T47D (cell line): ENCODE data around the gene THPO.

Experiments
- DNase-seq, 2 experiments: peaks; one replicate each; pipeline versions ENCODE4 v3.0.0 to v3.0.0-alpha.2; 2011 to 2012; ENCODE audit warnings: low read depth in 1 of 2, low spot score in 1 of 2
- JUND ChIP-seq: IDR thresholded peaks from 2 replicates; pipeline ENCODE4 v1.6.1; 2012; ENCODE audit warnings: low read depth
- in situ Hi-C: cut with HindIII; loops from 2 replicates; pipeline ENCODE4 v1.10.0; 2016; ENCODE audit warnings: low sequenced_read_pairs, low pct_unique_long_range_greater_than_20kb

Gene THPO

DNA sequence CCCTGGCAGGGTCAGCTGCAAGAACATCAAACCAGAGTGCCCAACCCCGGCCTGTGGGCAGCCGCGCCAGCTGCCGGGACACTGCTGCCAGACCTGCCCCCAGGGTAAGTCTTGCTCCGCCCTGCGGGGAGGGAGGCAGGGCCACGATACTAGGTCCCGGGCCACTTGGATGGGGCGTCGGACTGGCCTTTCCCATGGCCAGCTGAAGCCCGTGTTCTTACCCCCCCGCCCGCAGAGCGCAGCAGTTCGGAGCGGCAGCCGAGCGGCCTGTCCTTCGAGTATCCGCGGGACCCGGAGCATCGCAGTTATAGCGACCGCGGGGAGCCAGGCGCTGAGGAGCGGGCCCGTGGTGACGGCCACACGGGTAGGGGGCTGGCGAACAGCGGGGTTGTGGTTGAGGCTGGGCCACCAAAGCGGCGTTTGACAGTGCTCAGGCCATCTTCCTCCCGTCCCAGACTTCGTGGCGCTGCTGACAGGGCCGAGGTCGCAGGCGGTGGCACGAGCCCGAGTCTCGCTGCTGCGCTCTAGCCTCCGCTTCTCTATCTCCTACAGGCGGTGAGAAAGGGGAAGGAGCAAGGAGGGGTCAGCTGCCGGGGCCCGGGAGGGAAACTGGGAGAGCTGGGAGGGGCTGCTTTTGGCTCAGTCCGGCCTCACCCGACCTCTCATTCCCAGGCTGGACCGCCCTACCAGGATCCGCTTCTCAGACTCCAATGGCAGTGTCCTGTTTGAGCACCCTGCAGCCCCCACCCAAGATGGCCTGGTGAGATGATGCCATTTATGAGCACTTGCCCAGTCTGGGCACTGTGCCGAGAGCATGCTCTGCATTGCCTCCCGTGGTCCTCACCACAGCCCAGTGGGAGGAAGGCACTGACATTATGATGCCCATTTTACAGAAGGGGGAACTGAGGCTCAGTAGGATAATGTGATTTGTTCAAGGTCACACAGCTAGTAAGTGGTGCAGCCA, 3.5 kb upstream of the THPO start:
- in situ Hi-C loops = no loop called here
- no peak for DNase-seq
- TF ChIP-seq JUND = no peak

DNA sequence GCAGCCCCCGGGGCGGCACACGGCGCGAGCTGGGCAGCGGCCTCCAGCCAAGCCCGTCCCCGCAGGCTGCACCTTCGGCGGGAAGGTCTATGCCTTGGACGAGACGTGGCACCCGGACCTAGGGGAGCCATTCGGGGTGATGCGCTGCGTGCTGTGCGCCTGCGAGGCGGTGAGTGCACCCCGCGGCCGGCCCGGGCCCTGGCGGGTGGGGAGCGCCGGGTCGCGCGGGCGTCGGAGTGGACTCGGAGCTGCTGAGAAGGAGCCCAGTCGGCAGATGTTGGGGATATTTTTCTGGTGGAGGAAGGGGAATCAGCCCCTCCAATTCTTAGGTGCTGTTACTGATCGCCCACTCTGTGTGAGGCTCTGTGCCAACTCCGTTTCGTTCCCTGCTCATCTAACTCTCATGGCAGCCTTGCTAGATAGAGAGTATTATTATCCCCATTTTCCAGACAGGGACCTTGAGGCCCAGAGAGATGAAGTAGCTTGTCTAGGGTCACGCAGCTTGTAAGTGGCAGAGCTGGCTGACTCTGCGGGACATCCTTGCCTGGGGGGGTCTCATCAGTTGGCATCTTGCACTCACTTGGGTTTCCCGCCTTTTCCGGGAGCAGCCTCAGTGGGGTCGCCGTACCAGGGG, 2.7 kb upstream of the THPO start:
- in situ Hi-C loops = no loop called here
- TF ChIP-seq JUND = no peak
- no peak for DNase-seq

DNA sequence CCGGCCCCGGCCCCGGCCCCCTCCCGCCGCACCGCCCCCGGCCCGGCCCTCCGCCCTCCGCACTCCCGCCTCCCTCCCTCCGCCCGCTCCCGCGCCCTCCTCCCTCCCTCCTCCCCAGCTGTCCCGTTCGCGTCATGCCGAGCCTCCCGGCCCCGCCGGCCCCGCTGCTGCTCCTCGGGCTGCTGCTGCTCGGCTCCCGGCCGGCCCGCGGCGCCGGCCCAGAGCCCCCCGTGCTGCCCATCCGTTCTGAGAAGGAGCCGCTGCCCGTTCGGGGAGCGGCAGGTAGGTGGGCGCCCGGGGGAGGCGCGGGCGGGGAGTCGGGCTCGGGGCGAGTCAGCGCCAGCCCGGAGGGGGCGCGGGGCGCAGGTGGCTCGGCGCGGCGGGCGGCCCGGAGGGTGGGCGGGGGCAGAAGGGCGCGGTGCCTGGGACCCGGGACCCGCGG, 2.2 kb upstream of the THPO start:
- DNase-seq = peak; percentile 74 to 98
- no peak for TF ChIP-seq JUND
- in situ Hi-C loops = no loop called here

DNA sequence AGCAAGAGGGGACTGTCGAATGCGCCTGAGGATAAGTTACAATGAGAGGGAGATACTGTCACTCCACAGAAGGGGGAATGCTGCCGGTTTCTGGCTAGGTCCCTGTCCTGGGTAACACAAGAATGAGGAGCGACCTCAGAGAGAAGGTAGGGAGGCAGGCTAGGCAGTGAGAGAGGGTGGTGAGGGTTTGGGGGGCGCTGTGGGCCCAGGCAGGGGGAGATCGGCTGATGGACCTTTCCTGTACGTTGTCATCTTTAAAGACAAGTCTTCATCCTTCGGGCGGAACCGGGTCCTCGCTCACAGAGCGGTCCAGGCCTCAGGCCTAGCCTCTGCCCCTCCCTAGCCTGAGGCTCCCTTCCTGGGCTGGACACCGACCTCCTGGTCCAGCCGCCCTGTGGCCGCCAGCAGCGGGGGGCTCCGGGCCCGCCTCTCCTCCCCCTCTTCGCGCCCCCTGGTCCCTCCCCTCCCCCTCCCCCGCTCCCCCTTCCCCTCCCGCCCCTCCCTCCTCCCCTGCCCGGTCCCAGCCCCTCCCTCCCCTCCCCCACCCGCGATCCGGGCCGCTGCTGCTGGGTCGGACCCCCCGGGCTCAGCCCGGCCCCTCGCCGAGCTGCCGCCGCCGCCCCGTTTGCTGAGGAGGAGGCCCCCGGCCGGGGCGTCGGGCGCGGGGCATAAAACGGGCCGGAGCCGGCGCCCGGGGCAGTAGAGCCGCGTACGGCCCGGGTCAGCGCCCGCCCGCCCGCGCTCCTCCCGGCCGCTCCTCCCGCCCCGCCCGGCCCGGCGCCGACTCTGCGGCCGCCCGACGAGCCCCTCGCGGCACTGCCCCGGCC, 1.6 kb upstream of the THPO start, which contains the start of gene CHRD:
CHRD (plus strand) TSS at position 697 of the 827 bp plus-strand sequence. CDS start 265 bp downstream, outside the sequence.
- no peak for TF ChIP-seq JUND
- in situ Hi-C loops = no loop called here
- DNase-seq = no peak

DNA sequence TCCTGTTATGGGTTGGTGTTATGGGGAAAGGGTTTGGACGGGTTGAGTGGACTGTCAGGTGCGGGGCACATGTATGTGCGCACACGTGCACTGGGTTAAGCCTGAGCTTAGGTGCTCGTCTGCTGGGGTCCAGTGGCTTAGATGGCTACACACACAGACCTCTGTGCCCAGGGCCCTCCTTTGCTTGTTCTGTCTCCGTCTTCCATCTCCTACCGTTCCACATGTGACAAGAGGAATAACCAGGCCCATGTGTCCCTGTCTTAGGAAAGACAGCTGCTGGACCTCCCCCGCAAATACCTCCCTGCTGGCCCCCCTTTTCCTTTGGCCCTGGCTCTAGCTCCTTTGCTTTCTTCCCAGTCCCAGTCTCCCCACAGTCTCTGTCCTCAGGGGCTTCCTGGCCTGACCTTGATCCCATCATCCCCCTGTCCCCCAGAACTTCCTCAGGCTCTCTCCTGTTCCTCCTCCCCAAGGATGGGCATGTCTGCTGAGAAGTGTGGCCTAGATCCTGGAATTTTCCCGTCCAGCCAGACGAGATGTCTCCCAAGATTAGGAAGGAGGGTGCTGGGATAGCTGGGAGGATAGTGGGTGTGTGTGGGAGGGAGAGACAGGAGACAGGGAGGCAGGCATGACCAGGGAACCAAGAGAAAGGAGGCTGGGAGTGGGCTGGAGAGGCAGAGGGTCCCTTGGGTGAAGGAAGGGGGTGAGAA, 797 bp upstream of the THPO start:
- DNase-seq = peak in 1 of 2 experiments; percentile 57
- in situ Hi-C loops = no loop called here
- no peak for TF ChIP-seq JUND

DNA sequence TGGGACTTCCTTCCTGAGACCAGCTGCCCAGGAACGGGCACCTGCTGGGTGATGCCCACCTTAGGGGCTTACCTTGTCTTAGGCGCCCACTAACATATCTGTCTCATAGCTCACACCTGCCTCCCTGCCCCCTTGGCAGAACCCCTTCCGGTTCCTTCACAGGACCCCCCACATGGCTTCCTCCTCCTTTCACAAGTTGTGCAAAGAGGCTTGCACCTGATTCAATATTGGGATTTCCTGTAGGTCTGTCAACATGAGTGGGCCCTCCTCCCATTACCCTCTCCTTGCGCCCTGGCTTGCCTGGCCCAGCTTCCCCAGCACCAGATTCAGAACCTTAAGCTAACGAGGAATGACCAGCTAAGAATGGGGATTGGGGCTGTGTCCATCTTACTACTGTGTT, 633 bp downstream of the THPO start:
- in situ Hi-C loops = no loop called here
- no peak for TF ChIP-seq JUND
- DNase-seq = no peak

DNA sequence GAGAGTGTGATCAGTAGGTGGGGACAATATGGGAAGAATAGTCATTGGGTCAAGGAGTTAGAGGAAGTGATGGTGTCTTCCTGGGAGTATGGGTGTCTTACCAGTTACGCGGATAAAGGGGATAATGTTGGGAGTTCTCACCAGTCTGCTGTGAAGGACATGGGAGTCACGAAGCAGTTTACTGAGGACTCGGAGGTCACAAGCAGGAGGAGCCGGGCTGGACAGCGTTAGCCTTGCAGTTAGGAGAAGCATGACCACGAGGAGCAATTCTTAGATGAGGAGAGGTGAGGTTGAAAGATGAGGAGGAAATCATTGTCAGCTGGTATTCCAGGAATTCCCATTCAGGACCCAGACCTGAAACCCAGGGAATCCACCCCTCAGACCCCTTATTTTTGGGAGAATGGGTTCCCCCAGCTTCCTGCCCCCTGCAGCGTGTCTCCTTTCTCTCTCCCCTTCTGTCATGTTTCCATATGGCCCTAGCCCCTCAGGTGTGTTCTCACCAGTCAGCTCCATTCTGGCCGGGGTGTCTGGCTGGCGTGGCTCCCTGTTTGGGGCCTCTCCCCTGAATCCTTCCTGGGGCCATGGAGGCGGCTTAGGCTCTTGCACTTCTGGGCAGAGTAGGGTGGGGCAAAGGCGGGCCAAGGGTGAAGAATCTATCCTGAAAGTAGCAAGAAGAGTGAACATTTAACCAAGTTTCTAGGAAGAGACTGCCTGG, 2.1 kb downstream of the THPO start:
- TF ChIP-seq JUND = no peak
- DNase-seq = no peak
- in situ Hi-C loops = no loop called here

DNA sequence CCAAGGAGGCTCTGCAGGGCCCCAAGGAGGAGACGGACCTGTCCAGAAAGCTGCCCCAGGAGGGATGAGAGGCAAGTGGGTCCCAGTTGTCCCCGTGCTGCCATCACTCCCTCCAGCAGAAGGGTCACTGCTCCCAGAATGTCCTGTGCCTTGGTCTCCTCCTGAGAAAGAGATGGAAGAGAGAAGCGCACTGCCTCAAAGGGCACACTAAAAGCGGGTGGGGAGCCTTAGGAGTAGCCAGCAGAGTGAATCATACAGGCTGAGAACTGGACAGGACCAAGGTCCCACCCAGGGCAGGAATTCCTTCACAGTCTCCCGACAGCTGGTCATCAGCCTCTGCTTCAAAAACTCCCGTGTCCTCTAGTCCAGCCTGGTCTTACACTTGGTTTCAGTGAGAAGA, 4.6 kb downstream of the THPO start:
- TF ChIP-seq JUND = no peak

DNA sequence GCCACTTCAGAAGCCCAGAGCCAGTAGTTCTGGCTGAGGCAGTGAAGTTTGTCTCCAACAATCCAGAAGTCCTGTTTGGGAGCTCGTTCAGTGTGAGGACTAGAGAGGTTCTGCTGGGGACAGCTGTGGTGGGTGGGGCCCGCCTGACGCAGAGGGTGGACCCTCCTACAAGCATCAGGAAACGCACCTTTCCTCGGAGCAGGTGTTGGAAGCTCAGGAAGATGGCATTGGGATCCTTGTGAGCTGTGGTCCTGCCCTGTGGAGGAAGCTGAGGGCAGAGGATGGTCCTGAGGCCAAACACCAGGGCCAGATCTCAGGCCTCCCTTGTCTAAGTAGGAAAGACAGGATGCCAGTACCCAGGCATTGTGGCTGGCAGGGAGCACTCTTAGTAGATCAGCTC, 5.1 kb downstream of the THPO start:
- DNase-seq = no peak
- TF ChIP-seq JUND = no peak
- in situ Hi-C loops = no loop called here

More for the DNA sequence above, 4.6 kb downstream of the THPO start:
- in situ Hi-C loops = no loop called here
- DNase-seq = no peak

DNA sequence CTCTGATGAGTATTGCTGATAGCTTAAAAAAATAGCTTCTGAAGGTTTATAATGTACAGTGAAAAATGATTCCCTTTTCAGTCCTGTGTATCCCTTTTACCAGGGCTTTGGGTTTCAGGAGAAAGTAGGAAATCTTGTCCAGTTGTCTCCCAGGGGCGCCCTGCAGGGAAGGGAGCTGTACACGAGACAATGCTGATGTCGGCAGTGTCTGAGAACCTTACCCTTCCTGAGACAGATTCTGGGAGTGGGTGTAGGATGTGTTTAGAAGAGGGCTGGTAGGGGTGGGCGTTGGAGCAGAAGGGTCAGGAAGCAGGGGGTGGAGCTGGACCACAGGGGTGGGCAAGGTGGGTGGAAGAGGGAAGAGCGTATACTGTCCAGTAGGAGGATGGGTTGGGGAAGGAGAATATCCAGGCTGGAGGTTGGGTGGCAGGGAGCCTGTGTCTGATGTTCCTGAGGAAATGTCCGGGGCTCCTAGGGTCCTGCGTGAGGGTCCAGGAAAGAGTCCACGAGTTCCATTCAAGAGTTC, 5.6 kb downstream of the THPO start:
- no peak for DNase-seq
- in situ Hi-C loops = no loop called here
- TF ChIP-seq JUND = no peak

DNA sequence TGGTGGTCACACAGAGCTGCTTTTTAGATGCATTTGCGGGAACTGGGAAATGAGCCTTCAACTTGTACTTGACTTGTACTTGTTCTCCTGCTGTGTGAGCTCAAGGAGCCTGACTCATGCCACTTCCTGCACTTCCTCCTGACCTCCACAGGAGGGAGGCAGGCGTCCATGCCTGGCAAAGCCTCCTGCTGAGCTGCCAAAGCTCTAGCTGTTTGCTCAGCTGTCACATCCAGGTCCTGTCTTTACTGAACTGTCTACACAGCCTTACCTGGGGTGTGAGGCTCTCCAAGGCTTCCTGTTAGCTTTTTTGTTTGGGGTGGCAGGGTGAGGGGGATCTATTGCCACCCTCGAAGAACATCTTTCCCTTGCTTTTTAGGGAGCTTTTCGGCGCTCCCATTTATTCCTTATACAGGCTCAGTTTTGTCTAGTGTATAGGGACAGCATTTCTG, 6.4 kb downstream of the THPO start:
- no peak for TF ChIP-seq JUND
- peak; percentile 98 for DNase-seq
- in situ Hi-C loops = no loop called here
